HL-60 (cell line): Measurements from ENCODE around the gene WTAP.

Experiments used
- GABPA ChIP-seq: IDR thresholded peaks from 2 replicates; pipeline ENCODE4 v1.6.1; 2012; ENCODE audit warnings: low read depth
- POLR2AphosphoS5 ChIP-seq: IDR thresholded peaks from 2 replicates; pipeline ENCODE4 v1.6.1; 2012; ENCODE audit warnings: low read depth
- SPI1 ChIP-seq: IDR thresholded peaks from 2 replicates; pipeline ENCODE4 v1.6.1; 2012; ENCODE audit warnings: low read depth, mild to moderate bottlenecking, borderline replicate concordance
- TF ChIP-seq, protein P1 (sequence below): IDR thresholded peaks from one replicate; pipeline ENCODE4 v1.5.1; 2011; ENCODE audit warnings: low read length, control low read depth, inconsistent platforms; ENCODE audit not compliant: insufficient read depth
- TF ChIP-seq, protein P2 (sequence below): IDR thresholded peaks from 2 replicates; pipeline ENCODE4 v1.6.1; 2012; ENCODE audit warnings: low read depth; ENCODE audit not compliant: insufficient replicate concordance

DNA sequence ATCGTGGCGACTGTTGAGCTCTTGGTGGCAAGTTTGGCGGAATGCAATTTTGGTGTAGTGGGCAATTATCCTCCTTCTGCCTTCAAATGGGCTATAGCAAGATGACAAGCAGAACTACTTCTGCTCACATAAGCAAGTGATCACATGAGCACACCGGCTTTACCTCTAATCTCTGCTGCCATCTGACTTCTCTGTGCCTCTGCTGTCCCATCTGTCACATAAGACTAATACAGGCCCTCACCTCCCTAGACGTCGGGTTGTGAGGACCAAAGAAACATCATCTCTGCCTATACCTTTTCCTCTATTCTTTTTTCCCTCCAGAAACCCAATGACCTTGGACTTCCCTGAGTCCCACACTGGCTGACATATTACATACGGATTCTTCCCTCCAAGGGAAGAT, 13.3 kb upstream of the WTAP start:
- TF ChIP-seq, protein P1, sequence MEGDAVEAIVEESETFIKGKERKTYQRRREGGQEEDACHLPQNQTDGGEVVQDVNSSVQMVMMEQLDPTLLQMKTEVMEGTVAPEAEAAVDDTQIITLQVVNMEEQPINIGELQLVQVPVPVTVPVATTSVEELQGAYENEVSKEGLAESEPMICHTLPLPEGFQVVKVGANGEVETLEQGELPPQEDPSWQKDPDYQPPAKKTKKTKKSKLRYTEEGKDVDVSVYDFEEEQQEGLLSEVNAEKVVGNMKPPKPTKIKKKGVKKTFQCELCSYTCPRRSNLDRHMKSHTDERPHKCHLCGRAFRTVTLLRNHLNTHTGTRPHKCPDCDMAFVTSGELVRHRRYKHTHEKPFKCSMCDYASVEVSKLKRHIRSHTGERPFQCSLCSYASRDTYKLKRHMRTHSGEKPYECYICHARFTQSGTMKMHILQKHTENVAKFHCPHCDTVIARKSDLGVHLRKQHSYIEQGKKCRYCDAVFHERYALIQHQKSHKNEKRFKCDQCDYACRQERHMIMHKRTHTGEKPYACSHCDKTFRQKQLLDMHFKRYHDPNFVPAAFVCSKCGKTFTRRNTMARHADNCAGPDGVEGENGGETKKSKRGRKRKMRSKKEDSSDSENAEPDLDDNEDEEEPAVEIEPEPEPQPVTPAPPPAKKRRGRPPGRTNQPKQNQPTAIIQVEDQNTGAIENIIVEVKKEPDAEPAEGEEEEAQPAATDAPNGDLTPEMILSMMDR: no peak
- TF ChIP-seq POLR2AphosphoS5: no peak
- no peak for TF ChIP-seq GABPA
- TF ChIP-seq, protein P2, sequence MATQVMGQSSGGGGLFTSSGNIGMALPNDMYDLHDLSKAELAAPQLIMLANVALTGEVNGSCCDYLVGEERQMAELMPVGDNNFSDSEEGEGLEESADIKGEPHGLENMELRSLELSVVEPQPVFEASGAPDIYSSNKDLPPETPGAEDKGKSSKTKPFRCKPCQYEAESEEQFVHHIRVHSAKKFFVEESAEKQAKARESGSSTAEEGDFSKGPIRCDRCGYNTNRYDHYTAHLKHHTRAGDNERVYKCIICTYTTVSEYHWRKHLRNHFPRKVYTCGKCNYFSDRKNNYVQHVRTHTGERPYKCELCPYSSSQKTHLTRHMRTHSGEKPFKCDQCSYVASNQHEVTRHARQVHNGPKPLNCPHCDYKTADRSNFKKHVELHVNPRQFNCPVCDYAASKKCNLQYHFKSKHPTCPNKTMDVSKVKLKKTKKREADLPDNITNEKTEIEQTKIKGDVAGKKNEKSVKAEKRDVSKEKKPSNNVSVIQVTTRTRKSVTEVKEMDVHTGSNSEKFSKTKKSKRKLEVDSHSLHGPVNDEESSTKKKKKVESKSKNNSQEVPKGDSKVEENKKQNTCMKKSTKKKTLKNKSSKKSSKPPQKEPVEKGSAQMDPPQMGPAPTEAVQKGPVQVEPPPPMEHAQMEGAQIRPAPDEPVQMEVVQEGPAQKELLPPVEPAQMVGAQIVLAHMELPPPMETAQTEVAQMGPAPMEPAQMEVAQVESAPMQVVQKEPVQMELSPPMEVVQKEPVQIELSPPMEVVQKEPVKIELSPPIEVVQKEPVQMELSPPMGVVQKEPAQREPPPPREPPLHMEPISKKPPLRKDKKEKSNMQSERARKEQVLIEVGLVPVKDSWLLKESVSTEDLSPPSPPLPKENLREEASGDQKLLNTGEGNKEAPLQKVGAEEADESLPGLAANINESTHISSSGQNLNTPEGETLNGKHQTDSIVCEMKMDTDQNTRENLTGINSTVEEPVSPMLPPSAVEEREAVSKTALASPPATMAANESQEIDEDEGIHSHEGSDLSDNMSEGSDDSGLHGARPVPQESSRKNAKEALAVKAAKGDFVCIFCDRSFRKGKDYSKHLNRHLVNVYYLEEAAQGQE: no peak
- no peak for TF ChIP-seq SPI1
